Measurements from ENCODE around the gene URI1.

DNA sequence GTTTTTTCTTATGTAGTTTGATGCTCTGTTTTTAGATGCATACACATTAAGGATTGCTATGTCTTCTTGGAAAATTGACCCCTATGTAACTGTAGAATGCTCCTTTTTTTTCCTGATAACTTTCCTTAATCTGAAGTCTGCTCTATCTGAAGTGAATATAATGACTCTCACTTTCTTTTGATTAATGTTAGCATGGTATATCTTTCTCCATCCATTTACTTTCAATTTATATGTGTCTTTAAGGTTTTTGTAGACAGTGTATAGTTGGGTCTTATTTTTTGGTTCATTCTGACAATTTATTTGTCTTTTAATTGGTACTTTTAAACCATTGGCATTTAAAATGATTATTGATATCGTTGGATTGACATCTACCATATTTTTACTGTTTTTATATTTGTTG is 92.3 kb downstream of the URI1 start:
- TF ChIP-seq, protein P1, sequence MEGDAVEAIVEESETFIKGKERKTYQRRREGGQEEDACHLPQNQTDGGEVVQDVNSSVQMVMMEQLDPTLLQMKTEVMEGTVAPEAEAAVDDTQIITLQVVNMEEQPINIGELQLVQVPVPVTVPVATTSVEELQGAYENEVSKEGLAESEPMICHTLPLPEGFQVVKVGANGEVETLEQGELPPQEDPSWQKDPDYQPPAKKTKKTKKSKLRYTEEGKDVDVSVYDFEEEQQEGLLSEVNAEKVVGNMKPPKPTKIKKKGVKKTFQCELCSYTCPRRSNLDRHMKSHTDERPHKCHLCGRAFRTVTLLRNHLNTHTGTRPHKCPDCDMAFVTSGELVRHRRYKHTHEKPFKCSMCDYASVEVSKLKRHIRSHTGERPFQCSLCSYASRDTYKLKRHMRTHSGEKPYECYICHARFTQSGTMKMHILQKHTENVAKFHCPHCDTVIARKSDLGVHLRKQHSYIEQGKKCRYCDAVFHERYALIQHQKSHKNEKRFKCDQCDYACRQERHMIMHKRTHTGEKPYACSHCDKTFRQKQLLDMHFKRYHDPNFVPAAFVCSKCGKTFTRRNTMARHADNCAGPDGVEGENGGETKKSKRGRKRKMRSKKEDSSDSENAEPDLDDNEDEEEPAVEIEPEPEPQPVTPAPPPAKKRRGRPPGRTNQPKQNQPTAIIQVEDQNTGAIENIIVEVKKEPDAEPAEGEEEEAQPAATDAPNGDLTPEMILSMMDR (IDR thresholded peaks at IDR 0.05): no peak
- no peak for TF ChIP-seq POLR2A (IDR thresholded peaks at IDR 0.05)
